ENCODE data around the gene UBE2V1. TPM values are rescaled to one million over a fixed set of nuclear protein-coding genes. Genes with fewer than 3 reads are reported as not detected.
"Not testable (repeated sequence)": the region's sequence is repeated elsewhere in the genome, so short reads cannot be mapped to it uniquely, and the experiment has no call there.

UBE2V1 gene
- total RNA-seq, 1 donor from 2014 or later = 139 TPM

GRCh38 chr20:50066161-50066834 is 46.7 kb downstream of the UBE2V1 start:
- no peak for DNase-seq (ENCODE audit: extremely low read depth, low read depth, low spot score)

GRCh38 chr20:50065325-50065615 is 47.7 kb downstream of the UBE2V1 start:
- no peak for DNase-seq (ENCODE audit: extremely low read depth, low read depth, low spot score)

GRCh38 chr20:50063763-50064162 is 49.2 kb downstream of the UBE2V1 start:
- DNase-seq (ENCODE audit: extremely low read depth, low read depth, low spot score) = not testable (repeated sequence)

GRCh38 chr20:50062006-50062838 is 50.7 kb downstream of the UBE2V1 start:
- DNase-seq (ENCODE audit: extremely low read depth, low read depth, low spot score) = no peak

GRCh38 chr20:50061151-50062005 is 51.6 kb downstream of the UBE2V1 start:
- no peak for DNase-seq (ENCODE audit: extremely low read depth, low read depth, low spot score)

GRCh38 chr20:50058662-50059402 is 54.1 kb downstream of the UBE2V1 start:
- no peak for DNase-seq (ENCODE audit: extremely low read depth, low read depth, low spot score)

- no peak for DNase-seq (ENCODE audit: extremely low read depth, low read depth, low spot score)
These were observed 55.3 kb downstream of the UBE2V1 start for GRCh38 chr20:50057714-50058053.

- DNase-seq (ENCODE audit: extremely low read depth, low read depth, low spot score) = no peak
These were observed 55.8 kb downstream of the UBE2V1 start for GRCh38 chr20:50056951-50057713.

- no peak for DNase-seq (ENCODE audit: extremely low read depth, low read depth, low spot score)
These were observed 56.5 kb downstream of the UBE2V1 start for GRCh38 chr20:50056408-50056926.

- no peak for DNase-seq (ENCODE audit: extremely low read depth, low read depth, low spot score)
These were observed 57.3 kb downstream of the UBE2V1 start for GRCh38 chr20:50055524-50056083.

GRCh38 chr20:50054626-50055511 is 58.1 kb downstream of the UBE2V1 start:
- DNase-seq (ENCODE audit: extremely low read depth, low read depth, low spot score) = no peak

GRCh38 chr20:50054231-50054547 is 58.8 kb downstream of the UBE2V1 start:
- DNase-seq (ENCODE audit: extremely low read depth, low read depth, low spot score) = no peak

- DNase-seq (ENCODE audit: extremely low read depth, low read depth, low spot score) = no peak
These were observed 59.4 kb downstream of the UBE2V1 start for GRCh38 chr20:50053362-50054230.

- DNase-seq (ENCODE audit: extremely low read depth, low read depth, low spot score) = no peak
These were observed 60.2 kb downstream of the UBE2V1 start for GRCh38 chr20:50052550-50053361.

- no peak for DNase-seq (ENCODE audit: extremely low read depth, low read depth, low spot score)
These were observed 62.2 kb downstream of the UBE2V1 start for GRCh38 chr20:50050660-50051308.

GRCh38 chr20:50050214-50050613 is 62.7 kb downstream of the UBE2V1 start:
- no peak for DNase-seq (ENCODE audit: extremely low read depth, low read depth, low spot score)
